B cell (primary cell): ENCODE data around the gene SEC14L1.

Experiments used
- EZH2 ChIP-seq: IDR thresholded peaks from 2 replicates; pipeline ENCODE4 v1.6.1; 2012; ENCODE audit warnings: borderline replicate concordance, low read depth, mild to moderate bottlenecking, moderate library complexity, low read length; ENCODE audit not compliant: insufficient read depth, poor library complexity, severe bottlenecking
- TF ChIP-seq, protein P1 (sequence below): fragments of 200-600 bp; IDR thresholded peaks from one replicate; pipeline ENCODE4 v1.8.0; 2022; ENCODE audit warnings: antibody characterized with exemption, mild to moderate bottlenecking

DNA sequence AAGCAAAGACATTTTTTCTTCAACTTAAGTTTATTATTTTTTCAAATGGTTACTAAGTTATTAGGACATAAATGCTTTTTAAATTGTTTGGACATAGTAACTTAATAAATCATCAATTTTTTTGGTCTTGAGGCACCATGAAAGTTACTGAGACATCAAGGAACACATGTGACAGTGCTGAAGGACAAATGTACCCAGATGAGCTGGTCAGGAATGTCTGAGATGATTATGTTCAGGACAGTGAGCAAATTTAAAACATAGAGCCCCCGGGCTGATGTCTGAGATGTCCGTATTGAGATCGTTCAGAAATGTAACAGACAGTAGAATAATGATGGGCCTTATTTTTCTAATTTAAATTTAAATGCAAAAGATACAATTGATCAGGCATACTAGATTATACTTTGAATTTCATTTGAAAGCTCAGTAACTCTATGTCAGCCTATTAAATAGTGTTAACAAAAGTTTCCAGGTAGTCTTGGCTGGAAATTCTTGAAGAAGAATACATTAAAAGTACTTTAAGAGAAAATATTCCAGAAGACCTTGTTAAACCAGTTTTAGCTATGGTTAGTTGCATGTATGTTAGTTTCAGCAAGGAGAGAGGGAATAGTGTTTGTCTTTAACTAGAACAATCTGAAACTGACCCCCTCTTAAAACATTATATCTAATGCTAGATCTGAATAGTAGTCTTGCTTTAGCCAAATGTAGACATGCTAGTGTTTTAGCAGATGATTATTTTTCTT, 36.4 kb downstream of the SEC14L1 start:
- TF ChIP-seq, protein P1, sequence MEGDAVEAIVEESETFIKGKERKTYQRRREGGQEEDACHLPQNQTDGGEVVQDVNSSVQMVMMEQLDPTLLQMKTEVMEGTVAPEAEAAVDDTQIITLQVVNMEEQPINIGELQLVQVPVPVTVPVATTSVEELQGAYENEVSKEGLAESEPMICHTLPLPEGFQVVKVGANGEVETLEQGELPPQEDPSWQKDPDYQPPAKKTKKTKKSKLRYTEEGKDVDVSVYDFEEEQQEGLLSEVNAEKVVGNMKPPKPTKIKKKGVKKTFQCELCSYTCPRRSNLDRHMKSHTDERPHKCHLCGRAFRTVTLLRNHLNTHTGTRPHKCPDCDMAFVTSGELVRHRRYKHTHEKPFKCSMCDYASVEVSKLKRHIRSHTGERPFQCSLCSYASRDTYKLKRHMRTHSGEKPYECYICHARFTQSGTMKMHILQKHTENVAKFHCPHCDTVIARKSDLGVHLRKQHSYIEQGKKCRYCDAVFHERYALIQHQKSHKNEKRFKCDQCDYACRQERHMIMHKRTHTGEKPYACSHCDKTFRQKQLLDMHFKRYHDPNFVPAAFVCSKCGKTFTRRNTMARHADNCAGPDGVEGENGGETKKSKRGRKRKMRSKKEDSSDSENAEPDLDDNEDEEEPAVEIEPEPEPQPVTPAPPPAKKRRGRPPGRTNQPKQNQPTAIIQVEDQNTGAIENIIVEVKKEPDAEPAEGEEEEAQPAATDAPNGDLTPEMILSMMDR, result no peak
- no peak for TF ChIP-seq EZH2
